GM19099 (cell line): ENCODE measurements around the gene ZBTB34.

Experiments
- POLR2A ChIP-seq: IDR thresholded peaks from 3 replicates; pipeline ENCODE4 v1.6.1; 2011; ENCODE audit warnings: low read depth; ENCODE audit not compliant: insufficient read length; ENCODE audit errors: extremely low read depth

Gene ZBTB34

GRCh38 chr9:126860077-126860756 lies at the start of gene ZBTB34:
ZBTB34 (plus strand) TSS chr9:126860639; CDS start chr9:126879400, 18,761 bp downstream.
- TF ChIP-seq POLR2A: peak; percentile 88

- TF ChIP-seq POLR2A: no peak
Measured at GRCh38 chr9:126813072-126813471, 47.4 kb upstream of the ZBTB34 start.

GRCh38 chr9:126814091-126814490 lies 46.3 kb upstream of the ZBTB34 start:
- TF ChIP-seq POLR2A: no peak

GRCh38 chr9:126818482-126818881 lies 42.0 kb upstream of the ZBTB34 start:
- TF ChIP-seq POLR2A: no peak

GRCh38 chr9:126819482-126819881 lies 41.0 kb upstream of the ZBTB34 start:
- no peak for TF ChIP-seq POLR2A

GRCh38 chr9:126822278-126822677 lies 38.2 kb upstream of the ZBTB34 start:
- TF ChIP-seq POLR2A: no peak

- no peak for TF ChIP-seq POLR2A
Measured at GRCh38 chr9:126822873-126823272, 37.6 kb upstream of the ZBTB34 start.

- TF ChIP-seq POLR2A: no peak
Measured at GRCh38 chr9:126827227-126827626, 33.2 kb upstream of the ZBTB34 start.

- TF ChIP-seq POLR2A: no peak
Measured at GRCh38 chr9:126829035-126829434, 31.4 kb upstream of the ZBTB34 start.

GRCh38 chr9:126830827-126831226 lies 29.6 kb upstream of the ZBTB34 start:
- no peak for TF ChIP-seq POLR2A

- TF ChIP-seq POLR2A: no peak
Measured at GRCh38 chr9:126832440-126832839, 28.0 kb upstream of the ZBTB34 start.

GRCh38 chr9:126833020-126833419 lies 27.4 kb upstream of the ZBTB34 start:
- no peak for TF ChIP-seq POLR2A

- TF ChIP-seq POLR2A: no peak
Measured at GRCh38 chr9:126833710-126834345, 26.6 kb upstream of the ZBTB34 start.

- no peak for TF ChIP-seq POLR2A
Measured at GRCh38 chr9:126834672-126835071, 25.8 kb upstream of the ZBTB34 start.

GRCh38 chr9:126836216-126836615 lies 24.2 kb upstream of the ZBTB34 start:
- no peak for TF ChIP-seq POLR2A

- TF ChIP-seq POLR2A: no peak
Measured at GRCh38 chr9:126838055-126838811, 22.2 kb upstream of the ZBTB34 start.
